Stimulated activated CD4-positive, alpha-beta T cell treated with anti-CD3 and anti-CD28 coated beads, TNF-alpha, amount 100 ng/mL, for 24 hours (primary cell): ENCODE data around the gene CEBPB.

ENCODE experiments used
- DNase-seq, 3 experiments: peaks; one replicate each; pipeline ENCODE4 v3.0.0-alpha.2; 2020; ENCODE audit warnings: low read depth in 3 of 3

The CEBPB gene

GRCh38 chr20:50213531-50214106 lies 23.0 kb downstream of the CEBPB start:
- no peak for DNase-seq

- DNase-seq: no peak
Measured at GRCh38 chr20:50214226-50215024, 23.8 kb downstream of the CEBPB start.

DNA sequence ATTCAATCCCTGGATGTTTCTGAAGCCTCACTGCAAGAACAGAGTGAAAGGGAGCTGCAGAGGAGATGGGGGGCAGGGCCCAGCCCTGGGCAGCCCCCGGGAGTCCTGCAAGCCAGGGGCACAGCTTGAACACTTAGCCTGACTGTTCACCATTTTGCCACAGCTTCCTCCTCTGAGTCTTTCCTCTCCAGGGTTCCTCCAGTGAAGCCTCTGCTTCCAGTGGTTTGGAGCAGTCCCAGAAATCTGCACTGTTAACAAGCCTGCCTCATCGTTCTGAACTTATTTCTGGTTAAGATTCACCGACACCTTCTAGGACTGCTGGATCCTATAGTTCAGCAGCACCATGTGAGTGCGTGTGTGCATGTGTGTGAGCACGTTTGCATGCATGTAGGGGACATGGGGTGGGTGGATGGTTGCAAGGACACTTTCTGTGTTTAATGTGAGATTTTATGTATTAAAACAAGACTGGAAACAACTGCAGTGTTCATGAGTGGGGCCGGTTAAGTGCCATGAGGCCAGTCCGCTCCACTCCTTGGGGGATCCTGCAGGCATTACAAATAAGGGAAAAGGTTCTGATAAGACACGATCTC lies 24.6 kb downstream of the CEBPB start:
- DNase-seq: no peak

DNA sequence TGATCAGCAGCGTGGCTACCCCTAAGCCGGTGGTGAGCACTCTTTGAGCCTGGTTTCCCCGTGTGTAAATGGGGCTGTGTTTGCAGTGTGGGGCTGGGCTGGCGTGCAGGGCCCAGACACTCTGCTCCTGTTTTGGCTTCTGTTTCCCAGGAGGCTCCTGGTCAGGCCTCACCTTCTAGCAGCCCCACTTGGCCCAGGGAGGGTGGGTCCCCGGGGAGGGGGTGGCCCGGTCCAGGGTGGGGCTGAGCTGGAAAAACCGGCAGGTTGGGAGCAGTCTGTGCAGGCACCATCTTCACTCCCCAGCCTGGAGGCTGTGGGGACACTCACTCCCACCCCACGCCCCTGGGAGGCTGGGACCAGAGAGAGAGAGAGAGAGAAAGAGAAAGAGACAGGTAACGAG lies 25.3 kb downstream of the CEBPB start:
- no peak for DNase-seq

- DNase-seq: no peak
Measured at GRCh38 chr20:50216543-50217206, 26.0 kb downstream of the CEBPB start.

GRCh38 chr20:50217207-50217949 lies 26.7 kb downstream of the CEBPB start:
- no peak for DNase-seq

DNA sequence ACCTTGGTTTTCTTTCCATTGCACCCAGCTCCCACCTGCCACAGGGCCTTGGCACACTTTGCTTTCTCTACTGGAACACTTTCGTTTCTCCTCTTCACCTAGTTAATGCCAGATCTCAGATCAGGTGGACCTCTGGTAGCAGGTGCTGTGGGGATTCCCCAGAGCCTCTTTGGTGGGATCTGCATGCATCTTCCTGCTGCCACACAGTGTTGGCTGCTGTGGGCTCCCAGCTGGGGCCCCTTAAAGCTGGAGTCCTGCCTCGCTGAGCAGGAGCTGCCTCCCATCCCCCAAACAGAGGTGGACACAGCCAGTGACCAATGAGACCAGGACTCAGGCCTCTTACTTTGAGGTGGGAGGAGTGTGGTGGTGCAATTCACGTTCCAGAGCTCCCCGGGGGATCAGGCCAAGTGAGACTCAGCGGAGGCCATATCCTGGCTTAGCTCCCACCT lies 28.4 kb downstream of the CEBPB start:
- DNase-seq: no peak

DNA sequence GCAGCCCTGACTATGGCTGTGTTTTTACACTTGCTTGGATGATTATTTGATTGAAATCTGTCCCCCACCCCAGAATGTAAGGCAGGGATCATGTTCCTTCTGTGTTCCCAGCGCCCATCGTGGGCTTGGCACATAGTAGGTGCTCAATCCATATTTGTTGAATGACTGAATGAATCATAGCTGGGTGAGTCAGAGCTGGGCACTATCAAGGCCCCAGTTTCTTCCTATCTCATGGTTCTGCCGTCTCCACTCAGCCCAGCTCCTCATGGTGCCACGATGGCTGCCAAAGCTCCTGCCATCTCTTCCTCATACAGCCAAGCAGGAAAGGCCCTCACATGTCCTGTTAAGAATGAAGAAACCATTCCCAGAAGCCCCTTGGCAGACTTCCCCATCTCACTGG lies 29.0 kb downstream of the CEBPB start:
- DNase-seq: no peak

DNA sequence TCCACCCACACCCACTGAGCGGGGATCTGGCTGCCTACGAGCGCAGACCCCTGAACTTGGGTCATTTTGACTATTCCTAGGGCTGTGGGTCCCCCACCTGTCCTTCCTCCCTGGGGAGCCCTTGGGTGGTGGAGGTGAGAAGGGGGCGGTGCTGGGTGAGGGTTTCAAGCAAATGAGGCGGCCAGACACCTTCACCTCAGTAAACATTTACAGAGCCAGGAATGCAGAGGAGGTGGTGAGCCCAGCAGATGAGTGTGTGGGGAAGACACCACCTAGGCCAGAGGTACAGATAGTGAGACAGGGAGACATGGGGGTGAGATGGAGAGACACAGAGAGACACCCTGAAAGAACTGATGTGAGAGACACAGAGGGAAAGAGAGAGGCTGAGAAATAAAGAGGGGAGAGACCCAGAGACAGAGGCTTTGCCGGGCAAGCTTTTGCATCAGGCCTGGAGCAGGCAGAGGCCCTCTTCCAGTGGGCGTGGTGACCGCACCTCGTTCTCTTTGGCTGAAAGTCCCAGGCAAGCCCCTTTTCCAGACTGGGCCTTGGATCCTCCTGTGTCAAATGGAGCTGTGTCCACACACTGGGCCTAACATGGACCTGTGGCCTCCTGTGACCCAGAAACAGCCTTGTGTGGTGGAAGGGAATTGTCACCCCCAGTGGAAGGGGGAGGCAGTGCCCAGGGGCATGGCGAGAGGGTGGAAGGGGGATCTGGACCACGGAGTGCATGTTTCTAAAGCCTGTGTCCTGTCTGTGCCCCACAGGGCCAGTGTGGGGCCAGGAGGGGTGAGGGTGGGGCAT lies 29.7 kb downstream of the CEBPB start:
- no peak for DNase-seq

GRCh38 chr20:50220894-50221365 lies 30.3 kb downstream of the CEBPB start:
- no peak for DNase-seq

DNA sequence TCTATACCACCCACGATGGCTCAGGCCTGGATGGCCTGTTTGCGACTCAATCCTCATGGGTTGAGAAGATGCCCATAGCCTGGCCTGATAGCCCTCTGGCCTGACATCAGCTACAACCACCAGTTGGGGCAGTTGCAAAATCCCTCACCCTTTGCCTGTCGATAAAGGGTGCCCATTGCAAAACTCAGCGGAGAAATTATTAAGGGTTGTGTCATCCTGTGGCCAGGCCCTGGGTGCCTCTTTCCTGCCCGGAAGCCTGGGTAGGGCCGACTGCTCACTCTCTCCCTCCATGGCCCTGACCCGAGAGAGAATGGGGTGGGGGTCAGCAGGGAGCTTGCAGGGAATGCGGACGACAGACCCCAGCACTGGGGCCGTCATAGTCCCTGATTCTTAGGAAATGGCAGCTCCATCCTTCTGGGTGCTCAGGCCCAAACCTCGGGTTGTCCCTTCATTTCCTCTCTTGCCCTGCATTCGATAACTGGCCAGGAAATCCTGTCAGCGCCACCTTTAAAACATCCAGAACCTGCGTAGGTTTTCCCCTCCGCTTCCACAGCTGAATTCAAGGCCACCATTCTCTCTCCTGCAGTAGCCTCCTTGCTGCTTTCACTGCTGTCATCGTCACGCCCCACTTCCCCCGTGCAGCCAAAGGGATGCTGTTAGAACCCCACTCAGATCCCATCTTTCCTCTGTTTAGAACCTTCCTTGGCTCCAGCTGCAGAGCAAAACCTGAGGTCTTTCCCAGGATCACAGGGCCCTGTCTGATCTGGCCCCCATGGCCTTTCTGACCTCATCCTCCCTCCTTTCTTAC lies 31.1 kb downstream of the CEBPB start:
- no peak for DNase-seq

DNA sequence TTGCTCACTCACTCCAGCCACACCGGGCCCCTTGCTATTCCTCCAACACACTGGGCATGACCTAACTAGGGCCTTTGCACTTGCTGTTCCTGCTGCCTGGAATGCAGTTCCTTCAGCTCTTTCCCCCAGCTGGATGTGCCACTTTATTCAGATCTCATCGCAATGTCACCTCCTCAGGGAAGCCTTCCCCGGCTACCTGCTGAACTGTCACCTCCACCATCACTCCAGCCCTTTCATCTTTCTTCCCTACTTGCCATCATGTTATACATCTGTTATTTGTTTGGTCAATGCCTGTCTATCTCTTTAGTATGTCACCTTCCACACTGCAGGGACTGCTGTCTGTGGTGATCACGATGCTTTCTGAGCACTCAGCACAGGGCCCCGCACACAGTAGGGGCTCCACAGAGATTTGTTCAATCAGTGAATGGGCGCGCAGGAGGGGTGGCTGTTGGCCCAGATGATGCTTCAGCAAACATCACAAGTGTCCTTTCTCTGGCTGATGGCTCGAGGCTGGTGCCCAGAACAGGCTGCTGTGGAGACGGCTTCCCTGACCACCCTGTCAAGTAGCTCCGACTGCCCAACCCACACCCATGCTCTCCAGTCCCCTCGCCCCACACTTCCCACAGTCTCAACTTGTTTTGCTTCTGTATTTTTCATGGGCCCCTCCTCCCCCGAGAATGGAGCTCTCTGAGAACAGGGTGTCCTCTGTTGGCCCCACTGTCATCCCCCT lies 31.8 kb downstream of the CEBPB start:
- no peak for DNase-seq

DNA sequence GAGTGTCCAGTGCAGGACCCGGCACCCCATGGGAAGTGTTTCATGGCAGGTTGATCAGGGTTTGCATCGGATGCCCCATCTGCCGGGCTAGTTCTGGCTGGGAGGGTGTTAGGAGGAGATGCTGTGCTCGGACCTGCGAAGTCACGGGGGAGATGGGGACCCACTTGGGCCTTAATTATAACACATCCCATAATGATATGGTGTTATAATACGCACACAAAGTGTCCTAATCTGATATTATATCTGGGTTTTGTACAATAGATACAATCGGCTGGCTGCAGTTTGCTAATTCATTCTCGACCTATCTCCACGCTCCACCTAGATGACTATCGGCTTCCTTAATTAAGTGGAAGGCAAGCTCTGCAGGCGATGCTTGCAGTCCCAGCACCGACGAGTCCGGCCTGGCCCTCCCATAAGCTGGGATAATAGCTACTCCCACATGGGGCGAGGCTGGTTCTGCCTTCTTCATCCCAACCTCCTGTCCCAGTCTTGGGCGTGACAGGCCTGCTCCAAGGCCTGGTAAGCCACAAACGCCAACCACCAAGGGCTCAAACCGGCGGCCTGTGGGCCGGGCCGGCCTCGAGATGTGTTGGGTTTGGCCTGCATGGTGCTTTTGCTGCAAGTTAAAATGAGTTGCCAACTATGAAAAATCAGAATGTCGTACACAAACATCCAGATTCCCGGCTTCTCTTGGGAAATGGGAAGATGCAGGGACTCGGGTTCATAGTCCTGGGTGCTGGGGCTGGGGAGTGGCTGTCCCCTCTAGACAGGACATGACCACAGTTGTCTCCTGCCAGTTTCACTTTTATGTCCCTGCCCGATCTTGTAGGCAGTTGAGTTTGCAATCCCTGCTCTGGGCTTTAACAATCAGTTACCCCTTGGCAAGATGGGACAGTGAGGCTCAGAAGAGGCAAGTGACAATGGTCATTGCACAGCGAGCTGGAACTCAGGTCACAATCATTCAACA lies 32.7 kb downstream of the CEBPB start:
- DNase-seq: no peak

DNA sequence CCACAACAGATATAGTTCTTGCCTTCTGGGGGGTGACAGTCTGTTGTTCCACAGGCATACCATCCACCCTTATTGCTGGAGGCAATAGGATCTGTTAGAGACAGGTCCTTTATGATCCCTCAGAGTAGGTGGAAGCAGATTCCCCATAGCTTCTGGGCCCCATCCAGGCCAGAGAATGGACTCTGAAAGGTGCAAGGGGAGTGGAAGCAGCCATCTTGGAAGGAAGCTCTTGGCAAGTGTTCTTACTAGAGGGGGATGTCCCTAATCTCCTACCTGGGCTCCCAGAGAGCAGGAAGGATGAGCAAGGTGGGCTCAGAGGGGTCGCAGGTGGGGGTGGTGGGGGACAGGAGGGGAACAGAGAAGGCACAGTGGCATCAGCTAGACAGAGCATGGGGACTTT lies 33.4 kb downstream of the CEBPB start:
- DNase-seq: no peak

DNA sequence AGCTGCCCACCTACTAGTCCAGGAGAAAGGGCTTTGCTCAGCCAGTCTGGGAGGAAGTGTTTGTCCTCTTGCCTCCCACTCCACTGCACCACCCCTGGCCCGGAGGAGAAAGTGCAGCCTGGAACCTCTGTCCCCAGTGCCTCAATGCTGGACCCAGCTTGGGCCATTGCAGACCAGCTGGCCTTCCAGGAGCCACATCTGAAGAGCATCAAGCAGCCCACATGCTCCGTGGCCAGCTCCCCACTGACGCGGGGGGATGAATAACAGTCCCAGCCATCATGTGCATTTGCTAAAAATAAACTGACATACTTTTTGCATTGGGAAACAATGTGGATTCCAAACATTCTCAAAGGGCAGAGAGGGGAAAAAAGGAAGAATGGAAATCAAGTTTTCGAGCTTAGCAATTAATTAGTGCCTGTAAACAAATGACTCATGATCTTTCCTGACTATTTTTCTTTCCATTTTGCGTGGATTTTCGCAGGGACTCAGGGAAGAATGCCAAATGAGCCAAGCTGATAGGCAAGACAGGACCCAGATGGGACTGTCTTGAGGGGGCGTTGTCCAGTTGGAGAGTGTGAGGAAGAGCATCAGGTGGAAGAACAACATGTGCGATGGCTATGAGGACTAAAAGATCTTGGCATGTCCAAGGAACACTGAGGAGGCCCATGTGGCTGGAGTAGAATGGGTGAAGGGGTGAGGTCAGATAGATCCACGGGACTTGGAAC lies 34.1 kb downstream of the CEBPB start:
- DNase-seq: no peak

DNA sequence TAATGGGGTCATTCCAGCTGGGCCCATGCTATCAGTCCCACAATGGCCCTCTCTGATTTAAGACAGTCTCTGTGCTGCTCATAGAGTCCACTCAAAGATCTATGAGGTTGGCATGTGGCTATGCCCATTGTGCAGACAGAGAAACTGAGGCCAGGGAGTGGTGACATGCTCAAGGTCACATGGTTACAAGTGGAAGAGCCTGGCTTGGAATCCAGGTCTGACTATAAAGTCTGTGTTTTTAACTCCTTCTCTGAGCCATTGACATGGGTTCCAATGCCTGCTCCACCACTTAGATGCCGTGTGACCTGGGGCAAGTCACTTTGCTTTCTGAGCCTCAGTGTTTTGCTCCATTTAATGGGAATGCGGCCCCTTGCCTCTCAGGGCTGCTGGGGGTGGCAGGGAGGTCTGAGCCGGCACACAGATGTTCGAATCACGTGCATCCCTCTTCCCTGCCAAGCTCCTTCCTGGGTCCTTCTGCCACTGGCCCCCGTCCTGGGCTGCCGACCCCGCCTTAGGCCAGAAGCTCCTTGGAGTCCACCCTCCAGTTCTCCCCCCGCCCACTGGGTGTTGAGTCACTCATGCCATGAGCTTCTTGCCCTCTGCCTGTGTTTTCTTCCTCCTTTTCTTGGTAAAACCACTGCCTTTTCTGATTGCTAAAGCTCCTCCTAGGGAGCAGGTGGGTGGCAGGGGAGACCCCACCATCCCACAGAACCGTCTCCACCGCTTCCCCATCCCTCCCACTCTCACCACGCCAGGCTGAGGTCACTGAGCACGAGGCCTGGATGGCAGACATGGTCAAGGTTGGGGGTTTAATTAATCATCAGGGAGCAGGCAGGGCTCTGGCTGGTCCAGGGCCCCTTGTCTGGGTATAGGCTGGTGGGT lies 35.7 kb downstream of the CEBPB start:
- peak in 1 of 3 experiments; percentile 7 for DNase-seq
